ENCODE results near the gene AQP12A.
"Not testable (repeated sequence)": the region's sequence is repeated elsewhere in the genome, so short reads cannot be mapped to it uniquely, and the experiment has no call there.

DNA sequence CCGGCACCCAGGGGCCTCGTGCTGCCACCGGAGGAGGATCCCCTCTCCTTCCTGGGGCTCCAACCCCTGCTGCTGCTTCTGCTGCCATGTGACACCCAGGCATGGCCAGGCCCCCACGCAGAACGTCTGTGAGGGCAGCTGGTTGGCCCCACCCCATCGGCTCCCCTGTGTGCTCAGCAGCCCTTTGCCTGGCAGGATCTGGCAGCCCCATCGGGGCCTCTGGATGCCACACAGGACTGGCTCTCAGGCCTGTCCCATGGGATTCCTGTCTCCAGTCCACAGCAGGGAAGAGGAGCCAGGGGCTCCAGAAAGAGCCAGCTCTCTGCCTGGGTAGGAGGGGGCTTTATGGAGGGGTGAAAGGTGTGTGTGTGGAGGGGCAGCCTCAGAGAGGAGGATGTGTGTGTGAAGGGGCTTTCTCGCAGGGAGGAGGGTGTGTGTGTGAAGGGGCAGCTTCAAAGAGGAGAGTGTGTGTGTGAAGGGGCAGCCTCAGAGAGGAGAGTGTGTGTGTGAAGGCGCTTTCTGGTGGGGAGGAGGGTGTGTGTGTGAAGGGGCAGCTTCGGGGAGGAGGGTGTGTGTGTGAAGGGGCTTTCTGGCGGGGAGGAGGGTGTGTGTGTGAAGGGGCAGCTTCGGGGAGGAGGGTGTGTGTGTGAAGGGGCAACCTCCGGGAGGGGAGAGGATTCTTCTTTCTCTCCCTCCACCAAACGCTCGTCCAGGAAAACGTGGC, 17.0 kb upstream of the AQP12A start:
- not testable (repeated sequence) for TF ChIP-seq POLR2A (IDR thresholded peaks at IDR 0.05)
- TF ChIP-seq, protein P1, sequence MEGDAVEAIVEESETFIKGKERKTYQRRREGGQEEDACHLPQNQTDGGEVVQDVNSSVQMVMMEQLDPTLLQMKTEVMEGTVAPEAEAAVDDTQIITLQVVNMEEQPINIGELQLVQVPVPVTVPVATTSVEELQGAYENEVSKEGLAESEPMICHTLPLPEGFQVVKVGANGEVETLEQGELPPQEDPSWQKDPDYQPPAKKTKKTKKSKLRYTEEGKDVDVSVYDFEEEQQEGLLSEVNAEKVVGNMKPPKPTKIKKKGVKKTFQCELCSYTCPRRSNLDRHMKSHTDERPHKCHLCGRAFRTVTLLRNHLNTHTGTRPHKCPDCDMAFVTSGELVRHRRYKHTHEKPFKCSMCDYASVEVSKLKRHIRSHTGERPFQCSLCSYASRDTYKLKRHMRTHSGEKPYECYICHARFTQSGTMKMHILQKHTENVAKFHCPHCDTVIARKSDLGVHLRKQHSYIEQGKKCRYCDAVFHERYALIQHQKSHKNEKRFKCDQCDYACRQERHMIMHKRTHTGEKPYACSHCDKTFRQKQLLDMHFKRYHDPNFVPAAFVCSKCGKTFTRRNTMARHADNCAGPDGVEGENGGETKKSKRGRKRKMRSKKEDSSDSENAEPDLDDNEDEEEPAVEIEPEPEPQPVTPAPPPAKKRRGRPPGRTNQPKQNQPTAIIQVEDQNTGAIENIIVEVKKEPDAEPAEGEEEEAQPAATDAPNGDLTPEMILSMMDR (IDR thresholded peaks at IDR 0.05) = not testable (repeated sequence)

All from adrenal gland (tissue), 5 donors.